Neural progenitor cell (in vitro differentiated cells): ENCODE data around the gene PPFIBP1.

Experiments used
- CTCF ChIP-seq: fragments of 200-600 bp; sonication (generic); IDR thresholded peaks from 2 replicates; pipeline ENCODE4 v1.5.1; 2017; ENCODE audit warnings: antibody characterized with exemption, mild to moderate bottlenecking
- EZH2 ChIP-seq: fragments of 200-600 bp; sonication (generic); IDR thresholded peaks from 2 replicates; pipeline ENCODE4 v1.6.1; 2017; ENCODE audit warnings: antibody characterized with exemption, mild to moderate bottlenecking, moderate library complexity
- EZH2phosphoT487 ChIP-seq: fragments of 200-600 bp; sonication (generic); IDR thresholded peaks from 2 replicates; pipeline ENCODE4 v1.6.1; 2017; ENCODE audit warnings: antibody characterized with exemption

GRCh38 chr12:27651201-27651600 is 127.2 kb downstream of the PPFIBP1 start:
- TF ChIP-seq CTCF: no peak
- TF ChIP-seq EZH2: no peak
- no peak for TF ChIP-seq EZH2phosphoT487
